Right ventricle myocardium superior (tissue), 1 donor: ENCODE measurements around the gene MBD5. TPM values are rescaled to one million over a fixed set of nuclear protein-coding genes. Genes with fewer than 3 reads are reported as not detected.

Source experiments
- ATAC-seq: fragments of 200-7000 bp; cut with Tn5 transposase; one replicate; pipeline ENCODE4 v1.9.1; 2020; ENCODE audit warnings: mild to moderate bottlenecking; ENCODE audit not compliant: poor library complexity
- DNase-seq: peaks from one replicate; pipeline ENCODE4 v3.0.0-alpha.2; 2020
- intact Hi-C: fragments of 100-400 bp; cut with DNase I; formaldehyde crosslinking; loops from one replicate; pipeline ENCODE4 v1.11.2; 2022
- total RNA-seq: library from RNA; stranded (reverse); fragmentation: NEBNext Ultra II Directional; extraction: Animal tissue kit (Norgen Biotek cat#: 25700); gene quantifications from one replicate; pipeline ENCODE4 v1.2.1, GENCODE V29; 2021
- donor health status: DM: no; HTN: yes; CAD: no; lungs with severe emphysema.

Gene MBD5
- total RNA-seq, 1 donor from 2014 or later: 25.5 TPM

- intact Hi-C loops: no loop called here
- DNase-seq: no peak
- ATAC-seq: no peak
Measured at GRCh38 chr2:148545390-148546256, 524.7 kb downstream of the MBD5 start.

GRCh38 chr2:148546270-148546669, 525.4 kb downstream of the MBD5 start:
- intact Hi-C loops: no loop called here
- no peak for ATAC-seq
- no peak for DNase-seq

GRCh38 chr2:148548716-148549400, 528.0 kb downstream of the MBD5 start:
- DNase-seq (no peak), ATAC-seq (no peak)
- intact Hi-C loops: no loop called here

- DNase-seq (no peak), ATAC-seq (no peak)
- intact Hi-C loops: no loop called here
Measured at GRCh38 chr2:148552675-148553331, 531.9 kb downstream of the MBD5 start.

GRCh38 chr2:148553332-148553887, 532.5 kb downstream of the MBD5 start:
- DNase-seq (no peak), ATAC-seq (no peak)
- intact Hi-C loops: no loop called here

- no peak for ATAC-seq
- DNase-seq: no peak
- intact Hi-C loops: no loop called here
Measured at GRCh38 chr2:148554459-148555247, 533.8 kb downstream of the MBD5 start.

GRCh38 chr2:148555622-148556294, 534.9 kb downstream of the MBD5 start:
- ATAC-seq: no peak
- intact Hi-C loops: no loop called here
- DNase-seq: no peak

GRCh38 chr2:148557844-148558436, 537.0 kb downstream of the MBD5 start:
- DNase-seq (no peak), ATAC-seq (no peak)
- intact Hi-C loops: no loop called here

GRCh38 chr2:148560496-148560895, 539.6 kb downstream of the MBD5 start:
- no peak for DNase-seq
- no peak for ATAC-seq
- intact Hi-C loops: no loop called here

GRCh38 chr2:148561389-148561788, 540.5 kb downstream of the MBD5 start:
- DNase-seq: no peak
- ATAC-seq: no peak
- intact Hi-C loops: no loop called here

GRCh38 chr2:148565272-148565894, 544.5 kb downstream of the MBD5 start:
- ATAC-seq (peak; percentile 64), DNase-seq (no peak)
- intact Hi-C loops: loop anchor here (5.0 kb wide), 1 partner anchor 422 kb away; no protein-coding TSS in a partner anchor

Other genes starting within 250 kb of the MBD5 start
- gene ACVR2A, start 176.1 kb upstream of the MBD5 start, total RNA-seq: 10.2 TPM
- 49.8 TPM for gene ORC4, start 354 bp upstream of the MBD5 start, total RNA-seq